GM19468 (cell line): ENCODE results near the gene ABCC8.

Experiments used
- ATAC-seq: cut with Tn5 transposase; IDR thresholded peaks from one replicate; pipeline ENCODE4 v1.9.1; 2021; ENCODE audit warnings: mild to moderate bottlenecking, moderate library complexity, moderate number of reproducible peaks; ENCODE audit not compliant: unreplicated experiment; ENCODE audit errors: extremely low read depth

The ABCC8 gene

GRCh38 chr11:17375547-17375946, 101.1 kb downstream of the ABCC8 start:
- ATAC-seq = no peak

GRCh38 chr11:17371614-17372013, 105.0 kb downstream of the ABCC8 start:
- no peak for ATAC-seq

GRCh38 chr11:17369684-17370243, 106.9 kb downstream of the ABCC8 start:
- no peak for ATAC-seq

GRCh38 chr11:17369094-17369493, 107.6 kb downstream of the ABCC8 start:
- ATAC-seq = no peak

GRCh38 chr11:17368551-17368950, 108.1 kb downstream of the ABCC8 start:
- no peak for ATAC-seq

- ATAC-seq = no peak
Measured at GRCh38 chr11:17366495-17366894, 110.2 kb downstream of the ABCC8 start.

GRCh38 chr11:17354601-17354991, 122.0 kb downstream of the ABCC8 start:
- ATAC-seq = no peak

- ATAC-seq = no peak
Measured at GRCh38 chr11:17353821-17354600, 122.6 kb downstream of the ABCC8 start.

GRCh38 chr11:17352950-17353820, 123.5 kb downstream of the ABCC8 start:
- ATAC-seq = no peak

- ATAC-seq = no peak
Measured at GRCh38 chr11:17351510-17352176, 125.0 kb downstream of the ABCC8 start, which contains the start of gene NCR3LG1. NCR3LG1 (plus strand) TSS chr11:17351800; CDS start chr11:17351970, 170 bp downstream.

- no peak for ATAC-seq
Measured at GRCh38 chr11:17351172-17351509, 125.5 kb downstream of the ABCC8 start.

- no peak for ATAC-seq
Measured at GRCh38 chr11:17350455-17351171, 126.0 kb downstream of the ABCC8 start.

- ATAC-seq = no peak
Measured at GRCh38 chr11:17347676-17348075, 129.0 kb downstream of the ABCC8 start.

GRCh38 chr11:17343907-17344306, 132.7 kb downstream of the ABCC8 start:
- no peak for ATAC-seq

GRCh38 chr11:17343257-17343656, 133.4 kb downstream of the ABCC8 start:
- no peak for ATAC-seq
